GM12872 (cell line): Measurements from ENCODE around the gene MOK.

Experiments
- TF ChIP-seq, protein P1 (sequence below): IDR thresholded peaks from 3 replicates; pipeline ENCODE4 v1.5.1; 2011; ENCODE audit warnings: low read depth, mild to moderate bottlenecking, low read length, moderate library complexity; ENCODE audit not compliant: insufficient read depth

MOK gene

GRCh38 chr14:102278631-102278935 is 26.4 kb downstream of the MOK start:
- TF ChIP-seq, protein P1, sequence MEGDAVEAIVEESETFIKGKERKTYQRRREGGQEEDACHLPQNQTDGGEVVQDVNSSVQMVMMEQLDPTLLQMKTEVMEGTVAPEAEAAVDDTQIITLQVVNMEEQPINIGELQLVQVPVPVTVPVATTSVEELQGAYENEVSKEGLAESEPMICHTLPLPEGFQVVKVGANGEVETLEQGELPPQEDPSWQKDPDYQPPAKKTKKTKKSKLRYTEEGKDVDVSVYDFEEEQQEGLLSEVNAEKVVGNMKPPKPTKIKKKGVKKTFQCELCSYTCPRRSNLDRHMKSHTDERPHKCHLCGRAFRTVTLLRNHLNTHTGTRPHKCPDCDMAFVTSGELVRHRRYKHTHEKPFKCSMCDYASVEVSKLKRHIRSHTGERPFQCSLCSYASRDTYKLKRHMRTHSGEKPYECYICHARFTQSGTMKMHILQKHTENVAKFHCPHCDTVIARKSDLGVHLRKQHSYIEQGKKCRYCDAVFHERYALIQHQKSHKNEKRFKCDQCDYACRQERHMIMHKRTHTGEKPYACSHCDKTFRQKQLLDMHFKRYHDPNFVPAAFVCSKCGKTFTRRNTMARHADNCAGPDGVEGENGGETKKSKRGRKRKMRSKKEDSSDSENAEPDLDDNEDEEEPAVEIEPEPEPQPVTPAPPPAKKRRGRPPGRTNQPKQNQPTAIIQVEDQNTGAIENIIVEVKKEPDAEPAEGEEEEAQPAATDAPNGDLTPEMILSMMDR: no peak

- TF ChIP-seq, protein P1: no peak
These were observed 26.9 kb downstream of the MOK start for GRCh38 chr14:102277874-102278630.

GRCh38 chr14:102275866-102276265 is 29.1 kb downstream of the MOK start:
- TF ChIP-seq, protein P1: no peak

DNA sequence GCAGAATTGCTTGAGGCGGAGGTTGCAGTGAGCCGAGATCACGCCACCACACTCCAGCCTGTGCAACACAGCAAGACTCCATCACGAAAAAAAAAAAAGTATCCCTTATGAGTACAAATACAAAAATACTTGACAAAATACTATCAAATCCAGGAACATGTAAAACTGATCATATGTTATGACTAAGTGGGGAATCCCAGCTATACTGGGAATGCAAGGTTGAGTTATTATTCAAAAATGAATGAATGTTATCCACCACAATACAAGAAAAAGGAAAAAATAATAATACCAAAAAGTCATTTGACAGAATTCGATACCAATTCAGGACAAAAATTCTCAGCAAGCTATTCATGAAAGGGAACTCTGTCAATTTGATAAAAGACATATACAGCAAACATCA is 32.6 kb downstream of the MOK start:
- TF ChIP-seq, protein P1: no peak

- TF ChIP-seq, protein P1: no peak
These were observed 40.2 kb downstream of the MOK start for GRCh38 chr14:102264775-102265174.

GRCh38 chr14:102264355-102264754 is 40.6 kb downstream of the MOK start:
- TF ChIP-seq, protein P1: no peak

DNA sequence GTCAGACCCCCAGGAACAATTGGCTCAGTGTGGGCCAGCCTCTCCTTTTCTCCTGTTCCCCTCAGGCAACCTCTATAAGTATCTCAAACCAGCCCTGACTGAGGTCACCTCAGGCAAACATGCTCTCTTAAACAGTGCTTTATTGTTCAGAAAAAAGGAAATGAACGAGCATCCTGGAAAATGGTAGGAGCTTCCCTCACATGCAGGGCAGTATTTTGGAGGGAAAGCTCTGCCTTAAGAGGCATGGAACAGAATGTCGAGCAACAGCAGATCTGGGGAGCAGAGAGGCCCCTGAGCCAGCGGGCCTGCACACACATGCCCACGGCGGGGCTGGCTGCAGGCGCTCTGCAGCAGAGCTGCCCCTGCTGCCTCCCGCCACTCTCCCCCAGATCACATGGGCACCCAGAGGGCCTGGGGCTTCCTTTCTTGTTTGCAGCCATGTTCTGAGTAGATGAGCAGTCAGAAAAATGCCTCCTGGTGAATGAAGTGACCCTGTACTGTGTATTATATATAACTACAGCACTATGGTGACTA is 42.0 kb downstream of the MOK start:
- TF ChIP-seq, protein P1: no peak
